HUES48 (cell line): ENCODE data around the gene CAMK4.
"Not testable (repeated sequence)": the region's sequence is repeated elsewhere in the genome, so short reads cannot be mapped to it uniquely, and the experiment has no call there.

Experiments
- H3K27ac ChIP-seq: one replicate; pipeline ENCODE4 v1.7.0; 2013; ENCODE audit warnings: low read depth, low read length, inconsistent platforms
- H3K27me3 ChIP-seq: 2 replicates; pipeline ENCODE4 v1.6.1; 2013; ENCODE audit warnings: mild to moderate bottlenecking, low read length; ENCODE audit not compliant: control insufficient read depth, insufficient read depth
- H3K36me3 ChIP-seq: 2 replicates; pipeline ENCODE4 v1.6.1; 2013; ENCODE audit warnings: low read length; ENCODE audit not compliant: control insufficient read depth, insufficient read depth
- H3K4me1 ChIP-seq: 2 replicates; pipeline ENCODE4 v1.6.1; 2013; ENCODE audit warnings: mild to moderate bottlenecking, low read length; ENCODE audit not compliant: control insufficient read depth, insufficient read depth
- H3K4me3 ChIP-seq: 2 replicates; pipeline ENCODE4 v1.5.1; 2013; ENCODE audit warnings: mild to moderate bottlenecking, low read depth, low read length
- H3K9ac ChIP-seq: 2 replicates; pipeline ENCODE4 v1.6.1; 2013; ENCODE audit warnings: mild to moderate bottlenecking, low read depth, low read length, moderate library complexity
- H3K9me3 ChIP-seq: 2 replicates; pipeline ENCODE4 v1.6.1; 2013; ENCODE audit warnings: low read length; ENCODE audit not compliant: control insufficient read depth, insufficient read depth

The CAMK4 gene

DNA sequence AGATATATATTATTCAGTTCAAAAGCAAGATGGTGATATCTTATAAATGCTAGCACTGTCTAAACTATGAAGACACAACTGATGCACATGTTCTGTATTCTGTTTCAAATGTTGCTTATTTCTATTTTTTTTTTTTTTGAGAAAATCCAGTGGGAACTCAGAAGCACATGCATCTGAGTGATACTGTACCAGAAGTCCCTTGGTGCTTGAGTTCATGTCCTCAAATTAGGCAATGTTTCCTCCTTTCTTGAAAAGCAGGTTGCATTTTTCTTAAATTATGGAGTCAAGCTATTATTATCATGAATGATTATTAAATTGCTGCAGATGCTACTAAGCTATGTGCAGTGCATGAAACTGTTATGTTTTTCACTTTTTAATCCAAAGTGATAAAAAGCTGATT is 70.4 kb downstream of the CAMK4 start:
- H3K4me3 ChIP-seq = no peak overlapping the region
- H3K27me3 ChIP-seq = no peaks in the 10 kb centered on the region
- H3K9me3 ChIP-seq = peaks cover 3% of the 10 kb centered on the region; the same call in 1 of the 2 replicates
- H3K9ac ChIP-seq = no peak overlapping the region
- no peaks in the 10 kb centered on the region for H3K4me1 ChIP-seq
- H3K27ac ChIP-seq = no peak overlapping the region
- no peaks in the 10 kb centered on the region for H3K36me3 ChIP-seq

DNA sequence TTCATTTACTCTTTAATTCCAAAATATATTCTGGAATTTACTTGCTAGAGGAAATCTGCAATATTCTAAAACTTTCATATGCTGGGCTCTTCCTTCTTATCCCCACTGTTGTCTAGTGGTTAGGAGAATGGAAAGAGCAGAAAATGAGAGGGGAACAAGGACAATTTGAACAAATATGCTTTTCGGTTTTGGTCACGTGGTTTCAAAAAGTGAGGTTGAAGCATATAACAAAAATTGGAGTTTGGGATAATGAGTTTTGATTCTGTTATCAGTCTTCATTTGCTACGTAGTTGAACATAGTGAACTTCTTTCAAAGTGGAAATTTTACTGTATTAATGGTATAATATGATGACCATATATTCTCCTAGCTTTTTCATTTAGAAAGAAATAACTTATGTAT is 71.5 kb downstream of the CAMK4 start:
- H3K4me3 ChIP-seq = no peak overlapping the region
- no peaks in the 10 kb centered on the region for H3K27me3 ChIP-seq
- H3K9ac ChIP-seq = no peak overlapping the region
- no peaks in the 10 kb centered on the region for H3K36me3 ChIP-seq
- H3K27ac ChIP-seq = no peak overlapping the region
- H3K9me3 ChIP-seq = peaks cover 3% of the 10 kb centered on the region; the same call in 1 of the 2 replicates
- H3K4me1 ChIP-seq = no peaks in the 10 kb centered on the region

DNA sequence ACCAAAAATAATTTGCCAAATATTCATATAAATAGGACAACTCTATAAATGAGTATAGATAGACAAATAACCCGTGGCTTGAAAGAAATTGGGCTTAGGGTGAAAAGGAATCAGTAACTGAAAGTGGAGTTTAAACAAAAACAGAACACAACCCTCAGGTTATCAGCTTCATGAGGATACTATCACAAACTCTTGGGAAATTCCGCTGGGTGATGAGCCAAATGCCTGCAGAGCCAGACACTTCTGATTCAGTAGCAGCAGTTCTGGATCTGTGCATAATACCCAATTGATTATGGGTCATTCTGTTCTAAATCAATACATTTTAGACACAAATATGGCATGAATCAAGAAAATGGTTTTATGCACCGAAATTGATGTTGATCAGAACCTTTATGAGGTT is 72.4 kb downstream of the CAMK4 start:
- Histone ChIP-seq H3K9me3 (peaks cover 3% of the 10 kb centered on the region; the same call in 1 of the 2 replicates), H3K9ac (no peak overlapping the region), H3K36me3 (no peaks in the 10 kb centered on the region), H3K4me3 (no peak overlapping the region), H3K27ac (no peak overlapping the region), H3K4me1 (no peaks in the 10 kb centered on the region), H3K27me3 (no peaks in the 10 kb centered on the region)

DNA sequence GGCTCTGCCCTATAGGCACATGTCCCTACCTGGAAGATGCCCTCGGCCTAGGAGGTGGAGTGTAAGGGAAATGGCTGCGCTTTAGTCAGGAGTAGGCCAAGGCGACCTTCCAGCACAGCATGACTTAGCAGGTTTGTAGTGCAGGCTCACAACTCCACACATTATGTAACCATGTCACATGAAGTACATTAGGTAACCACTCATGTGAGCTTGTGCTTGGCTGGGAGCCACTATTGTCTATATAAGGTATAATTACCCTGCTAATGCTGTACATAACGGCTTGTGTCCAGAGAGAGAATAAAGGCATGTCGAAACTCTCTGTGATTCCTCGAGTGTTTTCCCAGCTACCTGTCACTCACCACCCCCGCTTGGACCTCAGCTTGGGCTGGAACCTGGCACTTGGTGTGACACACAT is 74.9 kb downstream of the CAMK4 start:
- Histone ChIP-seq H3K9ac (no peak overlapping the region), H3K36me3 (no peaks in the 10 kb centered on the region), H3K4me3 (no peak overlapping the region), H3K4me1 (no peaks in the 10 kb centered on the region), H3K27ac (no peak overlapping the region), H3K9me3 (peaks cover 3% of the 10 kb centered on the region; the same call in 1 of the 2 replicates), H3K27me3 (no peaks in the 10 kb centered on the region)

DNA sequence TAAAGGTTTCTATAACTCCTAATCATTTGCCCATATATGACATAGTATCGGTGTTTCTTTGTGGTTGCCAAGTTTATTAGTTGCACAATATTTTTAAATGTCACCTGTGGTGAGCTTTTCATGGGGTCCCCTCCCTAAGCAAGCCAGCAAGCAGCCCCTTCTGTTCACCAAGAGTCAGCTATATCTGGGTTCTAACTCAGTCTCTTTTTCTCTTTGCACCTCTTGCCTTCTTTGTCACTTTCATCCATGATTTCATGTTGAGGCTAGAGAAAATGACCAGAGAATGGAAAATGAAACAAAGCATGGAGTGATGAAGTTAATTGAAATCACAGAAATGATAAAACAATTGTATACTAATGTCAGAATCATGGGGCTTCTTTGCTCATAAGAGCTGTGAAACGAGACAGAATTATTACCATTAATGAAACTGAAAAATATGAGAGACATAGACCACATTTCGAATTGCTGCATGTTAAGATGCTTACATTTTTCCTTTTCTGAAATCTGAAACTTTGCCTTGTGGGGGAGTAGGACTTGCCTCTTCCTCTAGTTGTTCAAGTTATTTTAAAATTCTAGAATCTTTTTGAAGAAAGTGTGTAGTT is 75.7 kb downstream of the CAMK4 start:
- no peak overlapping the region for H3K4me3 ChIP-seq
- no peaks in the 10 kb centered on the region for H3K27me3 ChIP-seq
- no peaks in the 10 kb centered on the region for H3K36me3 ChIP-seq
- H3K9ac ChIP-seq = no peak overlapping the region
- no peaks in the 10 kb centered on the region for H3K4me1 ChIP-seq
- H3K9me3 ChIP-seq = peaks cover 3% of the 10 kb centered on the region; the same call in 1 of the 2 replicates
- no peak overlapping the region for H3K27ac ChIP-seq

GRCh38 chr5:111301264-111301663 is 77.1 kb downstream of the CAMK4 start:
- no peak overlapping the region for H3K4me3 ChIP-seq
- no peaks in the 10 kb centered on the region for H3K27me3 ChIP-seq
- no peaks in the 10 kb centered on the region for H3K36me3 ChIP-seq
- H3K9ac ChIP-seq = no peak overlapping the region
- H3K9me3 ChIP-seq = peaks cover 3% of the 10 kb centered on the region; the same call in 1 of the 2 replicates
- H3K27ac ChIP-seq = no peak overlapping the region
- H3K4me1 ChIP-seq = no peaks in the 10 kb centered on the region

GRCh38 chr5:111302043-111302442 is 77.9 kb downstream of the CAMK4 start:
- H3K4me3 ChIP-seq, H3K27me3 ChIP-seq, H3K9ac ChIP-seq: not testable (repeated sequence)

DNA sequence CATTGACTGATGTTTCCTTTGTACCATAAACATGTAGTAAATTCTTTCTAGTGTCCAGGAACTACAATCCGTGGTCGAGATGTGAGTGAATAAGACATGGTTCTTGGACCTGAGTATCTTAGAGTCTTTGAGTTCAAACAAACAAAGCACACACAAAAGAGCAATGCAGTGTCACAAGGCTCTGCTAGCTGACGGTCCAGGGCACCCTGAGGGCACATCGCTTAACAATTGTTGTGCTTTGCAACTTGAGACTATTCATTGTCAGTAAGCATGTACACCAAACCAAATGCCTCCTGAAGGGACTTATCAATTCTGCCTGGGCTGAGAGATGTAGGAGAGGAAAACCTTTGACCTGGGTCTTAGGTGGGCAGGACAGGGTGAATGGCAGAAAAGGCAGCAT is 84.8 kb downstream of the CAMK4 start:
- Histone ChIP-seq H3K4me3 (no peak overlapping the region), H3K27me3 (no peaks in the 10 kb centered on the region), H3K4me1 (peaks cover 8% of the 10 kb centered on the region), H3K36me3 (no peaks in the 10 kb centered on the region), H3K9me3 (no peaks in the 10 kb centered on the region), H3K9ac (no peak overlapping the region), H3K27ac (no peak overlapping the region)

More at GRCh38 chr5:111302043-111302442, 77.9 kb downstream of the CAMK4 start:
- H3K27ac ChIP-seq, H3K4me1 ChIP-seq, H3K36me3 ChIP-seq, H3K9me3 ChIP-seq: not testable (repeated sequence)

- H3K9me3 ChIP-seq = no peaks in the 10 kb centered on the region
- peak overlapping the region; percentile 29 for H3K27ac ChIP-seq
- no peak overlapping the region for H3K4me3 ChIP-seq
- no peaks in the 10 kb centered on the region for H3K27me3 ChIP-seq
- H3K4me1 ChIP-seq = peaks cover 8% of the 10 kb centered on the region
- H3K9ac ChIP-seq = no peak overlapping the region
- H3K36me3 ChIP-seq = no peaks in the 10 kb centered on the region
These were observed 85.2 kb downstream of the CAMK4 start for GRCh38 chr5:111309384-111309783.

GRCh38 chr5:111310711-111311620 is 86.8 kb downstream of the CAMK4 start:
- H3K4me3 ChIP-seq = no peak overlapping the region
- no peaks in the 10 kb centered on the region for H3K27me3 ChIP-seq

DNA sequence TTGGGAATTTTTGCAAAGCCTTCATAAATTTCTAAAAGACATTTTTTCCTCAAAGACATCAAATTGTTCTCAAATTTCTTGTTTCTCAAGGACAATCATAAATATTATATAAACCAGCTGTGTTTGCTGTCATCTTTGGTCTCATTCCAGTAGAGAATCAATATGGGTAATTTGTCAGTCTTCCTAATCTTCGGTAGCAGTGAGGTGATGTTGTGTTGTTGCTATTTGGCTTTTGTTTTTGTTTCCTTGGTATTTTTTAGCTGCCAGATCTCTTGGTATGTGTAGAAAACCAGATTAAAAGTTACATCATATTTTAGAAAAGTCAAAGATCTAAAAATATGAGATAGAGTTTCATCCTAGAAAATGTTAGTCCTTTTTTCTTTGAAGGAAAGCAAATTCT is 87.5 kb downstream of the CAMK4 start:
- no peak overlapping the region for H3K9ac ChIP-seq
- no peak overlapping the region for H3K4me3 ChIP-seq
- peaks cover 8% of the 10 kb centered on the region for H3K4me1 ChIP-seq
- no peak overlapping the region for H3K27ac ChIP-seq
- H3K9me3 ChIP-seq = no peaks in the 10 kb centered on the region
- H3K36me3 ChIP-seq = no peaks in the 10 kb centered on the region
- H3K27me3 ChIP-seq = no peaks in the 10 kb centered on the region

More at GRCh38 chr5:111310711-111311620, 86.8 kb downstream of the CAMK4 start:
- Histone ChIP-seq H3K9ac (no peak overlapping the region), H3K9me3 (no peaks in the 10 kb centered on the region), H3K36me3 (no peaks in the 10 kb centered on the region), H3K27ac (no peak overlapping the region), H3K4me1 (peaks cover 8% of the 10 kb centered on the region)
